ENCODE measurements around the gene SPPL2A. TPM values are rescaled to one million over a fixed set of nuclear protein-coding genes. Genes with fewer than 3 reads are reported as not detected.
A peak's percentile ranks its signal among the peaks of the same experiment; 100 is the strongest.
"Not testable (repeated sequence)": the region's sequence is repeated elsewhere in the genome, so short reads cannot be mapped to it uniquely, and the experiment has no call there.

The SPPL2A gene
- 76.7 TPM for total RNA-seq

GRCh38 chr15:50765195-50765967, at the start of gene SPPL2A:
SPPL2A (minus strand) TSS chr15:50765706; CDS start chr15:50765533, 173 bp downstream.
- peak; percentile 91 for DNase-seq

GRCh38 chr15:50814634-50815033, 49.1 kb upstream of the SPPL2A start:
- no peak for DNase-seq

GRCh38 chr15:50813865-50814264, 48.4 kb upstream of the SPPL2A start:
- DNase-seq: peak; percentile 14

- DNase-seq: no peak
These were observed 47.6 kb upstream of the SPPL2A start for GRCh38 chr15:50813089-50813488.

DNA sequence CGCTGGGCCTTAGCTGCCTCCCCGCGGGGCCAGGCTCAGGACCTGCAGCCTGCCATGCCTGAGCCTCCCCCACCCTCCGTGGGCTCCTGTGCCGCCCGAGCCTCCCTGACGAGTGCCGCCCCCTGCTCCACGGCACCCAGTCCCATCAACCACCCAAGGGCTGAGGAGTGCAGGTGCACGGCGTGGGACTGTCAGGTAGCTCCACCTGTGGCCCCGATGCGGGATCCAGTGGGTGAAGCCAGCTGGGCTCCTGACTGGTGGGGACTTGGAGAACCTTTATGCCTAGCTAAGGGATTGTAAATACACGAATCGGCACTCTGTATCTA, 46.6 kb upstream of the SPPL2A start:
- not testable (repeated sequence) for DNase-seq

GRCh38 chr15:50811461-50812180, 46.1 kb upstream of the SPPL2A start:
- not testable (repeated sequence) for DNase-seq

DNA sequence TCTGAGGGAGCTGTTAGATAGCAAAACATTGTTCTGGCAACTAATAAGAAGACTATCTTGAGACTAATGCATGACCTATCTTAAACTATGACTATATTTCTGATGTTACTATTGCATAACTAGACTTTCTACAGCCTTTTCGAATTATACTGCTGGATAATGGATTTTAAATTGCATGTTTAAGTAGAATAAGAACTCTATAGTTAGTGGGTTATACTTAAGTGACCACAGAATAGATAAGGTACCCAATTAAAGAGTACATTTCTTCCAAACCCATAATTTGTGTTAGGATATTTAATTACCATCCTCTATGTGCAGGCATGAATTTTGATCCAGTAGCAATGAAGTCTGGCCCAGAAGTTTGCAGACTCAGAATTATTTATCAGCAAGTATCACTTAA, 44.6 kb upstream of the SPPL2A start:
- DNase-seq: no peak

GRCh38 chr15:50808728-50809127, 43.2 kb upstream of the SPPL2A start:
- DNase-seq: no peak

DNA sequence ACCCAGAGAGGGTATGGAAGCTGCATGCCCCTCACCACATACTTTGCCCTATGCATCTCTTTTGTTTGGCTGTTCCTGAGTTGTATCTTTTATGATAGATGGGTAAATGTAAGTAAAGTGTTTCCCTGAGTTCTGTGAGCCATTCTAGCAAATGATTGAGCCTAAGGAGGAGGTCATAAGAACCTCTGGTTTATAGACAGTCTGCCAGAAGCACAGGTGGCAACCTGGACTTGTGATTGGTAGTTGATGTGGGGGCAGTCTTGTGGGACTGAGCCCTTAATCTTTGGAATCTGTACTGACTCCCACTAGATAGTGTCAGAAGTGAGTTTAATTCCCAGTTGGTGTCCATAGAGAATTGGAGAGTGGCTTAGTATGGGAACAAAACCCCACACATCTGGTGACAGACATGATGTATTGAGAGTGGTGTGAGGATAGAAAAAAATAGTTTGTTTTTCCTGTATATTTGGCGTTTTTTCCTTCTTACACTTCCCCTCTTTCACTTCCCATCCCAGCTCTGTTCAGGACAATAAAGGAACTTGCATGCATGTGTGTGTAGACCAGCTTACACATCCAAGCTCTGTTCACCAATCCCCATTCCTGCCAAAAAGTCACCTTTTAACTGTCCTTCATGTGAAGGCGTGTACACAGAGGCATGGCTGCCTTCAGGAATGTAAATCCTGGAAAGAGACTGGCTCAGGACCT, 38.1 kb upstream of the SPPL2A start:
- DNase-seq: no peak

DNA sequence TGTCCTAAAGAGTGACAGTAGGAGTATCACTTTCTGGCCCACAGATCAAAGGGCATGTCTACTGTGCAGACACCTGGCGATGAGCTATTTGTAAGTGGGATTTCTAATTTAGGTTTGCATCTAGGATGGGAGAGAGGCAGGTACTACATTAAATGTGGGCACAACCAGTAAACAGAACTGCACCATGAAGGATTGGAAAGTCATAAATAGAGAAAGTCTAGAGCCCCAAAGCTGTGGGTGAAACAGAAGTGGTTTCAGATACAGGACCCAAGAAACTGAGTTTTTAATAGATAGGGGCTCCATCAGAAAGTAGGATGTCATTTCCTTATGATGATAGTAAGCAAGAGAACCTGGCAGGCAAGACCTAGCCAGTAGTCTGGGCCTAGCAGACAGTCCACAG, 35.2 kb upstream of the SPPL2A start:
- DNase-seq: no peak

GRCh38 chr15:50798684-50799083, 33.2 kb upstream of the SPPL2A start:
- DNase-seq: no peak

GRCh38 chr15:50797926-50798325, 32.4 kb upstream of the SPPL2A start:
- peak; percentile 68 for DNase-seq

DNA sequence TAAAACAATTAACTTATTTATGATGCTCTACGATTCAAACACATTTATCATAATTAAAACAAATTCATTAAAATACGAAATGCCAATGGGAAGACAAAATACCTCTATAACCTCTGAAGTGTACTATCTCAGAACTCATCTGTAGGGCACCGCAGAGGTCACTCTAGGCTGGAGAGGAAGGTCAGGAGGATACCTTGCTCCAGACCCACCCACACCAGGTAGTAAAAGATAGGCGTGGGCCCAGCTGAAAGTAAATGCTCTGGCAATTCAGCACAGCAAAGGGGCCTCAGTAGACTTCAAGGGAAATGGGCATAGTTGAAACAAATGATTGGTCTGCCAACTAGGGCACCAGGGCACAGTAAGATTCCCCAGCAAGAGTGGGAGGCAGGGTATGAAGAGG, 26.0 kb upstream of the SPPL2A start:
- DNase-seq: no peak

DNA sequence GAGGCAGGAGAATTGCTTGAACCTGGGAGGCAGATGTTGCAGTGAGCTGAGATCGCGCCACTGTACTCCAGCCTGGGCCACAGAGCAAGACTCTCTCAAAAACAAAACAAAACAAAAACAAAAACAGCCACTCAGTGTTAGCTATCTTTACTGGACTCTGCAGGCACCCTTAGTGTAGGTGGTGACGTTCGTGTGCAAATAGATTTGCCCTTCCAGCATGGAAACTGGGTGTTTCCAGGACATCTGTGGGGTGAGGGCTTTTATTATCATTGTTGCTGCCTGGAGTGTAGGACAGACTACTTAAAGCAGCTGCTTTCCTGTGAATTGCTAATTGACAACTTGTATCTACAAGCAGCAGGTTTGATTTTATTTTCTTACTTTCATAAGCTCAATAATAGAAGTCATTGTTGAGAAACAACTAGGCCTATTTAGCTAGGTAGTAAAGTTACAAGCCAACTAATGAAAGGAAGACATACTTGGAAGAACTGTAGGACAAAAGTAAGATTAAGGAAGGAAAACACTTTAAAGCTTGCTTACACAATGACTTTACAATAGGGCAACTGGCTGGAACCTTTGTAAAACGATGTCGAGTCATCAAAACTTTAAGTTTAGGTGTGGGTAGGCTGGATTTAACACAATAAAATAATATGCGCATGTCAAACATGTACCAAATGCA, 25.4 kb upstream of the SPPL2A start:
- DNase-seq: peak; percentile 10

GRCh38 chr15:50786871-50787270, 21.4 kb upstream of the SPPL2A start:
- DNase-seq: no peak

DNA sequence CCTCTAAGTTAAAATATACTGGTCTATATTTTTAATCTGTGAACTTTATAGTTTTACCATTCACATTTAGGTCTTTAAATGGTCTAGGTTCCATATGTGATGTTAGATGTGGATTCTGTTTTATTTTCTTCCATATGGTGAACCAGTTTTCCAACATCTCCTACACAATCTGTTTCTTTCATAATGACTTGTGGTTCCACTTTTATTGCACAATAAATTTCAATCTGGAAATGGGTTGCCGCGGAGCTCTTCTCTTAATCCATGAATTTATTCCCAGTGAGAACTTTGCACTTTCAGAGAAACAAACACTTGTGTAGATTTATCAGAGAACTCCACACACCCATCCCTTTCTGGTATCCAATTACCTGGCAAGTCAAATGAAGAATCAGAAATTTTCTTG, 20.9 kb upstream of the SPPL2A start:
- DNase-seq: no peak

- no peak for DNase-seq
These were observed 18.4 kb upstream of the SPPL2A start for GRCh38 chr15:50783895-50784294.

DNA sequence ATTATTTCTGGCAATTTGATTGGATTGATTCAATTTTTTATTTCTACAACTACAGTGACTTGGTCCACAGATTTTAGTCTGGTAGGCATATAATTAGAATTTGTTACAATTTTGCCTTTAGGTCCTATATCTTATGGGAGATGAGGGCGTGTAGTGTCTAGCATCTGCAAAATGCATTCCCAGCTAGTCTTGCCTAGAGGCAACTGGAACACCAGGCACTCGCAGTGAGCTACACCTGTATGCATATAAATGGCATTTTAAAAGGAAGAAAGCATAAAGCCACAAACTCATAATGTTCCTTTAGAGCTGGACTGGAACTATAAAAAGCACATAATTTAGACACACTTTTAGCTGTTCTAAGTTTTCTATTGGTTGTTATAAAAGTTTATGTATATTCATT, 17.9 kb upstream of the SPPL2A start:
- DNase-seq: no peak

GRCh38 chr15:50778086-50778485, 12.6 kb upstream of the SPPL2A start:
- DNase-seq: no peak

- DNase-seq: no peak
These were observed 11.5 kb upstream of the SPPL2A start for GRCh38 chr15:50777042-50777441.

DNA sequence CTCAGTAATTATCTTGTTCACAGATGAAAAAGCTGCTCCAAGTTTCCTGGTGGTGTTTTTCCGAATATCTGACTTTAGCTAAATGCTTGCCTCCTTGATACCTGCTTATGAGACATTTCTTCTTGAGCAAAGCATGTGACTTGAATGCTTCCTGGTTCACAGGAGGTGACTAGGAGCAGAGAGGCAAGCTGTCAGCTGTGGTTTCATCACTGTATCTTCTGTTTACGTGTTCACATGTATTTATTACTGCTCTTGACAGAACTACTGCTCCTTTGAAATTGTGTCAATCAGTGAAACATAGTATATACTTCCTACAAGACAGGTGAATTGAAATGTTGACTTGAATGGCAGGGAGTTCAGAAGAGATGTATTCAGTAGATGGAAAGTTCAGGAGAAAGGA, 8.9 kb upstream of the SPPL2A start:
- no peak for DNase-seq

- DNase-seq: no peak
These were observed 7.9 kb upstream of the SPPL2A start for GRCh38 chr15:50773389-50773788.

All from tongue (tissue), 2 donors.